ENCODE data around the gene SCG3. TPM values are rescaled to one million over a fixed set of nuclear protein-coding genes. Genes with fewer than 3 reads are reported as not detected.

The SCG3 gene
- total RNA-seq, 1 donor from 2014 or later, result 0.04 TPM

GRCh38 chr15:51760805-51761204, 79.5 kb downstream of the SCG3 start:
- no peak overlapping the region for H3K4me3 ChIP-seq (ENCODE audit: low read depth, low read length)
- no peaks in the 10 kb centered on the region for H3K36me3 ChIP-seq (ENCODE audit: control insufficient read depth, insufficient read depth, low read length)
- no peak for DNase-seq (ENCODE audit: low read depth)
- H3K27me3 ChIP-seq (ENCODE audit: control insufficient read depth, insufficient read depth, low read length), result no peaks in the 10 kb centered on the region
- TF ChIP-seq CTCF (IDR thresholded peaks at IDR 0.05; ENCODE audit: insufficient read depth, low read length, poor library complexity, severe bottlenecking), result no peak

- no peak for DNase-seq (ENCODE audit: low read depth)
- Histone ChIP-seq H3K4me3 (ENCODE audit: low read depth, low read length) (no peak overlapping the region), H3K27me3 (ENCODE audit: control insufficient read depth, insufficient read depth, low read length) (no peaks in the 10 kb centered on the region), H3K36me3 (ENCODE audit: control insufficient read depth, insufficient read depth, low read length) (no peaks in the 10 kb centered on the region)
- no peak for TF ChIP-seq CTCF (IDR thresholded peaks at IDR 0.05; ENCODE audit: insufficient read depth, low read length, poor library complexity, severe bottlenecking)
Observed at GRCh38 chr15:51765751-51766150, 84.4 kb downstream of the SCG3 start.

GRCh38 chr15:51766341-51766740, 85.0 kb downstream of the SCG3 start:
- Histone ChIP-seq H3K4me3 (ENCODE audit: low read depth, low read length) (no peak overlapping the region), H3K27me3 (ENCODE audit: control insufficient read depth, insufficient read depth, low read length) (no peaks in the 10 kb centered on the region), H3K36me3 (ENCODE audit: control insufficient read depth, insufficient read depth, low read length) (no peaks in the 10 kb centered on the region)
- no peak for DNase-seq (ENCODE audit: low read depth)
- TF ChIP-seq CTCF (IDR thresholded peaks at IDR 0.05; ENCODE audit: insufficient read depth, low read length, poor library complexity, severe bottlenecking), result no peak

DNA sequence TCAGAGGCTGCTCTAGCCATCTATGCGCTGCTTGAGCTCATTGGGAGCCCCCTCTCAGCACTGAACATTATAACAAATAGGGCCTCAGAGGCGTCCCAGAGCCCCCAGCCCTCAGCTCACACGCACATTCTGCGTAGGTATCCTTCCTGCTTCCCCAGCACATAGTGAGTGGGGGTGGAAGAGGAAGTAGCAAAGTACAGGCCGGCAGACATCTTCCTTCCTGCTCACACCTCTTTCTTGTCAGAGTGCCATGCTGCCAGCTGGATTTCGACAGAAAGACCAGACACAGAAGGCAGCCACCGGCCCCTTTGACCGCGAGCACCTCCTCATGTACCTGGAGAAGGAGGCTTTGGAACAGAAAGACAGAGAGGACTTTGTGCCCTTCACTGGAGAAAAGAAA, 86.7 kb downstream of the SCG3 start:
- no peak for TF ChIP-seq CTCF (IDR thresholded peaks at IDR 0.05; ENCODE audit: insufficient read depth, low read length, poor library complexity, severe bottlenecking)
- H3K27me3 ChIP-seq (ENCODE audit: control insufficient read depth, insufficient read depth, low read length), result no peaks in the 10 kb centered on the region
- no peak for DNase-seq (ENCODE audit: low read depth)
- no peaks in the 10 kb centered on the region for H3K36me3 ChIP-seq (ENCODE audit: control insufficient read depth, insufficient read depth, low read length)
- H3K4me3 ChIP-seq (ENCODE audit: low read depth, low read length), result no peak overlapping the region

Other genes with a start within 250 kb of the SCG3 start
- gene DMXL2, start 58.7 kb upstream of the SCG3 start, total RNA-seq, result 14.2 and 31.7 TPM in 2 replicates
- gene LYSMD2, start 56.2 kb downstream of the SCG3 start, total RNA-seq, result 7.1 and 7.7 TPM in 2 replicates
- 4.1 and 5.5 TPM in 2 replicates for gene TMOD2, start 70.1 kb downstream of the SCG3 start, total RNA-seq
- 30.7 and 34.5 TPM in 2 replicates for gene TMOD3, start 148.2 kb downstream of the SCG3 start, total RNA-seq